NOMO-1 (cell line): ENCODE results near the gene RNFT2.

ENCODE experiments used
- DNase-seq, 2 experiments: peaks; one replicate each; lab custom pipeline; 2025; ENCODE audit not compliant: unreplicated experiment in 2 of 2; lab: John Stamatoyannopoulos, UW

Gene RNFT2

DNA sequence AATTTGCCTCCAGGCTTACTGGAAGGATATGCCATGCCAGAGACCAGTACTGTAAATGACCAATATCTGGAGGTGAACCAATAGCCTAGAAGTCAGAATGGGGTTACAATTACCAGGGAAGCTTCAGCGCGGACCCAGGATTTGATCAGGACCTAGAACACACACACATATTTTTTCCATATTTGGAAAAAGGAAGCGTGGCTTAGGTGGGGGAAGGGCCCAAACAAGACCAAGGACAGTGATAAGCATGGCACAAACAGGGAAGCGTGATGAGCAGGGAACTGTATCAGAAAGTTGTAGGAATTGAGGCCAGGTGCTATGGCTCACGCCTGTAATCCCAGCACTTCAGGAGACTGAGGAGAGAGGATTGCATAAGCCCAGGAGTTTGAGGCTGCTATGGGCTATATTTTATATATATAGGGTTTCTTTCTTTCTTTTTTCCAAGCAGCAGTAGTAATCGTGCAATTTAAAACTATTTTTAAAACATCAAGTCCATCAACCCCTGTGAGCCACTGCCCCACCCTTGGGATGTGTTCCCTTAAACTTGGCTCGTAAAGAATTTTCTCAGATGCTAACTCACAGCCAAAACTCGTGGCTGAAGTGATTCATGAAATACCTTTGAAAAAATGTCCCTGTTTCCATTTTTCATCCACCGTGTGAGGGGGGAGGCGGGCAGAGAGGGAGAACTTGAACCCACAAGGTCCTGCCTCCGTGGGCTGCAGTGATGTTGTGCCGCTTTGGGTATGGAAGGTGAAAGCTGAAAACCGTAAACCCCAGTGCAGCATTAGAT is 126.5 kb downstream of the RNFT2 start:
- no peak for DNase-seq

DNA sequence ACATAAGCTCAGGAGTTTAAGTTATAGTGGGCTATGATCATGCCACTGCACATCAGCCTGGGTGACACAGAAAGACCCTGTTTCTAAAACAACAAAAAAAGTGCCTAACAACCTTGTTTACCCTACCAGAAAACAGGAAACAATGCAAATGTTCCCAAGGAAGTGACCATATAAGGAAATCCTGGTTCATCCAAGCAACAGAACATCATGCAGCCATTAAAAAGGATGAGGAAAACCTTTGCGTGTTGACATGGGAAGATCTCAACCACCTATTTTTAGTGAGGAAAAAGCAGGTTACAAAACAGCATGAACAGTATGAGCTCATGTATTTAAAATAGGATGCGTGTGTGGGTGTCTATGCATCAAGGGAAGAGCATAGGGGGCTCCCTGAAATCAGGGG is 129.4 kb downstream of the RNFT2 start:
- DNase-seq = no peak

DNA sequence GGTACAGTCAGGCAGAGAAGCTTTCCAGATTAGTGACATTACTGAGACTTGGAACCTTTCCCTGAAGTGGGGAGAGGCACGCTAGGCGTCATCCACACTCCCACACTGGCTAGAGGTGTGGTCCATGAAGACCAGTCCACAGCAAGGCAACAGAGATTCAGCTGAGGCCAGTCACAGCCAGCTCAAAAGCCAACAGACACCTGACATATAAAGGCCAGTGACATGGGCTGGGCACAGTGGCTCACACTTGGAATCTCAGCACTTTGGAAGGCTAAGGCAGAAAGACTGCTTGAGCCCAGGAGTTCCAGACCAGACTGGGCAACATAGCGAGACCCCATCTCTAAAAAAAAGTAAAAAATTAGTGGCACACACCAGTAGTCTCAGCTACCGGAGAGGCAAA is 132.2 kb downstream of the RNFT2 start:
- DNase-seq = no peak

DNA sequence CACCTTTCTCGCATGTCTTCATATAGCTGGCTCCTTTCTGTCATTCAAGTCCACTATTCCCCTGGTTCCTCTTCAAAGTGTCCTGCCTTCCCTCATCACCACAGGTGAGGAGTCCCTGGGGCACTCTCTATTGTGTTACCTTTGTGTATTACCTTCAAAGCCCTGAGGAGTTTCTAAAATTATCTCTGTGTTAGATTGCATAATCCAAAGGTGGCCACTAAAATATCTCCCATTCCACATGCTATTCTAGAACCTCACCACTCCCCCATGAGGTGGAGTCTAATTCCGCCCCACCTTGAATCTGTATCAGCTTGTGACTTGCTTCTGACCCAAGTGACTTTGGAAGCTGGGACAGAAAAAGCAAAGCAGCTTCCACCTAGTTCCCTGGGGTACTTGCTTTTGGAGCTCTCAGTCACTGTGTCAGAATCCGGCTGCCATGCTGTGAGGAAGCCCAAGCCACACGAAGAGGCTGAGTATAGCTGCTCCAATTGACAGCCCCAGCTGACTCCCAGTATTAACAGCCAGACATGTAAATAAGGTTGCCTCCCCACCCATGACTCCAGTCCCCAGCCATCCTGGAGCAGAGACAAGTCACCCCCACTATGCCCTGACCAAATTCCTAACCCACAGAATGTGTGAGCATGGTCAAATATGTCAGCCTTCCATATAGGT is 136.3 kb downstream of the RNFT2 start:
- DNase-seq = no peak

DNA sequence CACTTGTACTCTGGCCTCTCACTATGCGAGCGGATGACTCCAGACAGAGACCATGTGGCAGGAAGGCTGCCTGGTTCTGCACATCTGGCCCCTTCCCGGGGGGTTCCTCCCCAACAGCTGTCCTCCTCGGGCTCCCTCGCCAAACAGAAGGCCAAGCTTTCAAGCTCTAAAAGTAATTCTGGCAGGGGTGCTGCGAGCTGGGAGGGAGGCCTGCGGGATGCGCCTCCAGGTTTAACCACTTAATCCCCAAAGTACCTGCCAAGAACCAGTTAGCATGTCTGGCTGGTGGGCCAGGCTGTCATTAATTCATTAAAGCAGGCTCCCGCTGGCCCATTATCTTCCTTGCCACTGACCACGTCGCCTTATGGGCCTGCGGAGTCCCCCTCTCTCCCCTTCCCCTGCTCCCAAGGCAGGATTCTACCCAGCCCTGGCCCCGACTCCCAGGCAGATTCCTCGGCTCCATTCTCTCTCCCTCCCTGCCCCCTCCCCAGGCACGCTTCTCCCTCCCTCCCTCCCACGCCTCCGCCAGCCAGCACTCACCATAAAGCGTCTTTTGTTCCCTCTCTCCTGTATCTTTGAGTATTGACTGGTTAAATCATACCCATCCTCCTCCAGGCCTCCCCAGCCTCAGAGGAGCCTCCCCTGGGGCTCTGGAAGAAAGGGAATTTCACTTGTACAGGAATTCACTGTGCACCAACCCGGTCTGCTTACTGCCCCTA is 138.2 kb downstream of the RNFT2 start:
- no peak for DNase-seq

DNA sequence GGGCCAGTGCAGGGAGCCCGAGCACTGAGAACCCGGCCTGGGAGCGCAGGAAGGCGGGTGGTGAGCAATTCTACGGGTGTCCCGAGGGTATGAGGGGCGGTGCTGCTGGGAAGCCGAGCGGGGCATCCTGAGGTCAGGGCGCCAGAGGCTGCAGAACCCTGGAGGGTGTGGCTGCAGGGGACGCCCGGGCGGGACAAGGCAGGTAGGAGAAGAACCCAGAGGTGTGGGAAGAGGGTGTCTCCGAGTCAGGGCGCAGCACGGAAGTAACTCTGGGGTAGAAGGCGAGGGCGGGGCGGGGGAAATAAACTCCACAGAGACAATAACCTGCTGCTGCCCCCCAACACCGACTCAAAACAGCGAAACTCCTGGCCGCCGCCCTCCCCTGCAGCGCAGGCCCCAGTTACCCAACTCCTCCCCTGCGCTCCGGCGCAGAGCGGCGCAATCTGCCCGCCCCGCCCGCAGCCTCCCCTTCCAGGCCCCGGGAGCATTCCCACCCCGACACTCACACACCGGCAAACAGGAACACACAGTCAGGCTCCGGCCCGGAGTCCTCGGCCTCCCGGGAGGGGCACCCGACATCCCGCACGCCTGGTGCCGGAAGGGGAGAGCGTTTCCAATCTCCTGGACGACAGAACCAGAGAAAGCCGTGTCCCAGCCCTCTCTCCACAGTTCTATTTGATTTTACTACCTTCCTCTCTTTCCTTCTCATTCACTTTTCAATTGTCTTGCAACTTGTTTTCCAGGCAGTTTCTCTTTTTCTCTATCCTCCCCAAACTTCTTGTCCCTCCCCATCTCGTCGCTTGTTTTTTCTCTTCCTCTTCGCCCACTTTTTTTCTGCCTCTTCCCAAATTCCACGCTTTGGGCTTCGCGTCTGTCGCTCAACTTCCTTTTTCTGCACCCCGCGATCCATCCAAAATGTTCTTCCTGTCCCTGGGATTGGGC is 140.7 kb downstream of the RNFT2 start:
- DNase-seq = no peak

DNA sequence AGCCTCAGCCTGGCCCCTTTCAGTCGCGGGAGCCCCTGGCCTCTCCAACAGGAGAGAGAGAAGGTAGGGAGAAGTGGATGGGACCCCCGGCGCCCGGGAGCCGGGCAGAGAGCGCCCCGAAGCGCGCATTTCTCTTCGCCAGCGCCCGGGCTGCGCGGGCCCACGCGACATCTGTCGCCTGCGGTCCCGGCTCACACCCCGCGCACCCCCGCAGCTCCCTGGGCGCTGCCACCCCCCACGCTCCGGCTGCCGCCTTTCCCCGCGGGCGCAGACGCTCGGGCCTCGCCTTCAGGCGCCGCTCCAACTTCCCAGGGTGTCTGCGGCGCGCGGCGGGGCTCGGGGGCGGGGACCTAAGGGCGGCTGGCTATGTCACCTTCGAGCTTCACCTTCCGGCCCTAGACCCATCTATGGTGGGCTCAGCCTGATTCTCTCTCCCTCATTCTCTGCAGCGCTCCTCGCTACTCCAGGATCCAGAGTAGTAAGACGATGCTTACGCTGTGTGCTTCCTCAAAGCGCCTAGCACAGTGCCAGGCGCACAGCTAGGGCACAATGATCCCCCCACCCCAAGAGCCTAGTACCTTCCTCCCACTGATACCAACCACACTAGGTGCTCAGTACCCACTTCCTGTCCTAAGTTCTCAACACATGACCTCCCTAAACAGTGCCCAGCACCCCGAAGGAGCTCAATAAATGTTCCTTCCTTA is 141.5 kb downstream of the RNFT2 start:
- DNase-seq = no peak

DNA sequence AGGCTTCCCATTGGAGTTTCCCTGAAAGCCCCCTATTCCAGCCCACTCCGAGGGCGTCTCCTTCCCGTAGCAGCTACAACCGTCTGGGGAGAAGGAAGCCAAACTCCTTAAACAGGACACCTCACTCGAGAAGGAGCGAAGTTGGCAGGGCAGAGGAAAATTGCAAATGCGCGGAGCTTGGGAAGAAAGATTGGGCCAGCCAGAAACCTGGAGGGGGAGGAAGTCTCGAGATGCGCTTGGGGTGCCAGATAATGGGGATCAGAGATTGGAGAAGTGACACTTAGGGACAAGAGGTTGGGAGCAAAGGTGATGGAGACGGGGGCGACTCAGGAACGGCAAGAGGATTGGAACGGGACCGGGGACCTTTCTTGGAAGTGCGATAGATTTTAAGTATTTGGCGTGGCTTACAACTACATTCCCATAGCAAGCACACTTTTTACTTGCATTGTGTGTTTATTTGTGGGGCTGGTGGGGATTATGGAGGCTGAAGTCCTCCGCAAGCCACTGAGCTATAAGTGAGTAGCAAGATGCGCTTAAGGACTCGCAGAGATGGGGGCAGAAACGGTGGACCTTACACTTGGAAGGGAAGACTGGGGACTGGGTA is 142.2 kb downstream of the RNFT2 start:
- no peak for DNase-seq

DNA sequence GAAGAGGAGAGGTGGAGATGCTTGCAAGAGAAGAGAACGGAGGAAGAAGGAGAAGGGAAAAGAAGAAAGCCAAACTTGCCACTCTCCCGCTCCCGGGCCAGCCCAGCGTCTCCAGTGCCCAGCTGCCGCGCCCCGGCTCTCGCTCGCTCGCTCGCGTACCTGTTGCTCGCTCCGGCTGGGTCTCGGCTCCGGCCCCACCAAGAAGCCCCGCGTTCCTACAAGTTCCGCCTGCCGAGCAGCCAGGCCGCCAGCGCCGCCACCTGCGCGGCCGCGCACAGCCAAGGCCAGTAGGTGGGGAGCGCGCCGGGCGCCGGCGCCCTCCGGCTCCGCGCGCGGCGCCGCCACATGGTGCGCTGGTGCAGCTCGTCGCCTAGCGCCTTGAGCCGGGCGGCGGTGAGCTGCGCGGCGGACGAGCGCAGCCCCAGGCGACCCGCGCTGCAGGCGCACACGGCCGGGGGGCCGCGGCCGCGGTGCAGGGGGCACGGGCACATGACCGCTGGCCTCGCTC is 142.8 kb downstream of the RNFT2 start:
- DNase-seq = peak; percentile 33 to 41

DNA sequence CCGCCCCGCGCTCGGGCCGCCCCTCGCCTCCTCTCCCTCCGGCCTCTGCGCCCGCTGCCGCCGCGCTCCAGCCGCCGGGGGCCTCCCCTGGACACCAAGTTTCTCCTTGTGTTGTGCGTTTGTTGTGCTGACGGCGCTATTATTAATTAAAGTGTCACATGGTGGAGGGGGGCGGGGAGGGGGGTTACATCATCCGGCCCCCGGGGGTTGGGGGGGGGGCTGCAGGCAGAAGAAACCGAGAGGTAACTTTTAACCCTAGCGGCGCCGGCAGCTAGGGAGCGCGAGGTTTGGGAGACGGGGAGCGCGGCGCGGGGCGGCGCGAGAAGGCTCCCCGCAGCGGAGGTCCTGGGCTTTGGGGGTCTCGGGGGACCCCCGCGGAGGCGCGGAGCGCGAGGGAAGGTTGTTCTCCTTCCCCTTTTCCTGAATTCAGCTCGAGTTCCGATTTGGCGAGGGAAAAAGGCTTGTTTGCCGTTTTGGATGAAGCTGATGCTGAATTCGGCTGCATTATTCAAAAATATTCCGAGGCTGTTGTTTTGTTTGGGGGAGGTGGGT is 143.3 kb downstream of the RNFT2 start, which contains the start of gene HRK:
Gene HRK, minus strand, starts transcription at position 117 of the 552 bp plus-strand sequence. CDS start 134 bp downstream, outside the sequence.
- peak in 1 of 2 experiments; percentile 36 for DNase-seq

DNA sequence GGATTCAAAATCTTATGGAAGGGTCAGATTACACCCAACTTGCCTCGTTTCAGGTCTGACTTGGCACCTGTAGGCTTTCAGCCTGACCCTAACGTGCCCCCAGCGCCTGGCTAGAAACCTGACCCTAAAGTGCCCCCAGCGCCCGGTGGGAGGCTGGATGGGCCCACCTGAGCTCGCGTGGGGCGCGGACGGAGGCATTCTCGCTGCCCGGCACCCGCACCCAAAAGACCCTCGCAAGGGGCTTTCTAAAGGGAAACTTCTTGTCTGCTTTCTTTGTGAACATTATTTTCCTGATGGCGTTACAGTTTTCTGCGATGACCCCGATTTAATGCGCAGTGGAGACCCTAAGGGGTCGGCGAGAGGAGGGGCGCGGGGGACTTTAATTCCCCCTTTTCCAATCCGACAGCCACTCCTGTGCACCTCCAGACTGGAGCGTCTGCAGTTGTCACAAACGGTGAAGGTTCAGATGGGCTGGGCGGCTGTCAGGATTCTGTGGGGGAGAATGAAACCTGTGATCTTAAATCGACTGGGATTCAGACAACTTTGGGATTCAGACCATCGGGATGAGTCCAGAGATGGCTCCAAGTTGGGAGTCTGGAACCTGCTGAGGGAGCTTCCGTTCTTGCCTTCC is 143.9 kb downstream of the RNFT2 start:
- no peak for DNase-seq

DNA sequence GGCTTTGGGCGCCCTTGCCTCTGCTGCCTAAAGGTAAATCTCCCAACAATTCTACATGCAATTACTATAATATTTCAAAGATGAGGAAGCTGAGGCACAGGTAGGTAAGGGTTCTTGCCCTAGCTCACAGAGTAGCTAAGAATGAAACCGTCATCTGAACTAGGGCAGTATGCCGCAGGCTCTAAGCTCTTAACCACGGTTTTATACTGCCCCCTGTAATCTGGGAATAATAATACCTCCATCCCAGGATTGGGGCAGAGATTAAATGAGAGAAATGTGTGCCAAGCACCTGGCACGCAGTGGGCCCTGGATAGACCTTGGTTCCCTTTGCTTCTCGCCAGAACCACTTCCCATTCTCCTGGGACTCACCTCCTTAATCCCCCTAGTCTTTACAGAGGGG is 144.6 kb downstream of the RNFT2 start:
- DNase-seq = no peak

DNA sequence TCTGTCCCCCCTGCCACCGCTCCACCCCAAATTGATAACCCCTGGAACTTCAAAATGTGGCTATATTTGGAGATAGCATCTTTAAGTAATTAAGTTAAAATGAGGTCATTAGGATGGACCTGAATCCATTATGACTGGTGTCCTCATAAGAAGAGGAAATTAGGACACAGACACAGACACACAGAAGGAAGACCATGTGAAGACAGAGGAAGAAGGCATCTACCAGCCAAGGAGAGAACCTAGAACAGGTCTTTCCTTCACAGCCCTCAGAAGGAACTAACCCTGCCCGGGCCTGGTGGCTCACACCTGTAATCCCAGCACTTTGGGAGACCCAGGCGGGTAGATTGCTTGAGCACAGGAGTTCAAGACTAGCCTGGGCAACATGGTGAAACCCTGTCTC is 146.8 kb downstream of the RNFT2 start:
- peak in 1 of 2 experiments; percentile 20 for DNase-seq

DNA sequence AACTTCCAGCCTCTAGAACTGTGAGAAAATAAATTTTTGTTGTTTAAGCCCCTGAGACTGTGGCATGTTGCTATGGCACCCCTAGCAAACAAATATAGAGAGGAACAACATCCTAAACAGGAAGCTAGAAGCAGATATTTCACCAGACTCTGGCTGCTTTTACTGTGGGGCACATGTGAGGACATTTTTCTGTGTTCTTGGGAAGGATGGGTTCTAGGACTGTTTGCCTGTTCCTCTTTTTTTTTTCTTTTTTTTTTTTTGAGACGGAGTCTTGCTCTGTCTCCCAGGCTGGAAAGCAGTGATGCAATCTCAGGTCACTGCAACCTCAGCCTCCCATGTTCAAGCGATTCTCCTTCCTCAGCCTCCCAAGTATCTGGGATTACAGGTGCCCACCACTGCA is 147.4 kb downstream of the RNFT2 start:
- DNase-seq = peak; percentile 59 to 78

DNA sequence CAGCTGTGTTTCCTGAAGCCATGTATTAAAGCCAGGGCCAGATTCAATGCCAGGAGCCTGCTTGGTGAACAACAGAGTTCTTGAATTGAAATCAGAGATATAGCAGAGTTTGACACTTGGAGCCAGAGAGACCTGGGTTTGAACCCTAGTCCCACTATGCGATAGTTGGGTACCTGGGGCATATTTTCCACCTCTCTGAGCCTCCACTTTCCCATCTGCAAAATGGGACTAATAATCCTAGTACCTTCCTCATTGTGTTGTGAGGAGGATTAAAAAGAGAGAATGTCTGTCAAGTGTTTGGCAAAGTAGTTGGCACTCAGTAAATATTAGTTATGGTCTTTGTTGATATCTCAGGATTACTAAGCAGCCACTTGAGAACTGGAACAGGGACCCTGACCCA is 149.1 kb downstream of the RNFT2 start:
- no peak for DNase-seq

DNA sequence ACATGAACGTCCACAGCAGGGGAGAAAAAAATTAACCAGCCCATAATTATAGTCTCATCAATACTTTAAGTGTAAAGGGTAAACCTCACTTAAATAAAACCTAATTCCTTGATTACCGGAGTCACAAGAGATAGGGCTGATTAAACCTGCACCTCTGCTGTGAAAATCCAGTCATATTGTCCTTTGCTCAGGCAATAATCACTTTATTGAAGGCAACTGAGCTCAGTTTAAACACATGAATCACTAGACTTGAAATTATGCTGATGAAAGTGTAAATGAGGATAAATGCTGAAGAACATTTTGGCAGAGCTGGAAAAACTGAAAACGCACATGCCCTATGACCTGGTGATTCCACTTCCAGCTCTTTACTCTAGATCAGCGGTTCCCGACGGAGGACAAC is 149.8 kb downstream of the RNFT2 start:
- no peak for DNase-seq

DNA sequence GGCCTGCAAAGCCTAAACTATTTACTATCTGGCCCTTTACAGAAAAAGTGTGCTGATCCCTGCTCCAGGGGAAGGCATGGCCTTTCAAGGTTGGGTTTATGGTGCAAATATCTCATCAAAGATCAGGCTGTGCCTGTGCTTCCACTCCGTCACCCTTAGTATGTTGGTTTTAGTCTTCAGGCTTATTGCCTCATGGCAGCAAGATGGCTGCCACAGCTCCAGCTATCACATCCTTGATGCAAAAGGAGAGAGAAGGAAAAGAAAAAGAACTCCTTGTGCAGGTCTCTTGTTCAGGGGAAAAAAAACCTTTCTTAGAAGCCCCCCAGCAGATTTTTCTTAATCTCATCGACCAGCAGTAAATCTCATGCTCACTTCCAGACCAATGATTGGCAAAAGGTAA is 152.2 kb downstream of the RNFT2 start:
- no peak for DNase-seq

DNA sequence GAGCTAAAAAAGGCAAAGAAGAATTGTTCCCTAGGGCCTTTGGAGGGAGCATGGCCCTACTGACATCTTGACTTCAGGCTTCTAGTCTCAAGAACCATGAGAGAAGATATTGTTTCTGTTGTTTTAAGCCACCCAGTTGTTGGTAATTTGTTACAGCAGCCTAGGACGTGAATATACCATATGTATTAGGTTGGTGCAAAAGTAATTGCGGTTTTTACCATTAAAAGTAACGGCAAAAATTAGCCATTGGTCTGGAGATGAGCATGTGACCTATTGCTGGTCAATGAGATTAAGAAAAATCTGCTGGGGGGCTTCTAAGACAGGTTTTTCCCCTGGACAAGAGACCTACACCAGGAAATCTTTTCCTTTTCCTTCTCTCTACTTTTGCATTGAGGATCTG is 152.9 kb downstream of the RNFT2 start:
- no peak for DNase-seq
